Upper lobe of right lung (tissue), 1 donor: ENCODE data around the gene EIF3K. TPM values are rescaled to one million over a fixed set of nuclear protein-coding genes. Genes with fewer than 3 reads are reported as not detected.

ENCODE experiments used
- ATAC-seq: fragments of 200-7000 bp; cut with Tn5 transposase; one replicate; pipeline ENCODE4 v1.9.1; 2020; ENCODE audit warnings: mild to moderate bottlenecking, moderate library complexity
- DNase-seq: peaks from one replicate; pipeline ENCODE4 v3.0.0-alpha.2; 2020
- H3K27ac ChIP-seq: fragments of 200-600 bp; one replicate; pipeline ENCODE4 v1.8.0; 2022
- H3K27me3 ChIP-seq: fragments of 200-600 bp; one replicate; pipeline ENCODE4 v1.8.0; 2022; ENCODE audit warnings: mild to moderate bottlenecking
- H3K36me3 ChIP-seq: fragments of 200-600 bp; one replicate; pipeline ENCODE4 v1.8.0; 2022
- H3K4me1 ChIP-seq: fragments of 200-600 bp; one replicate; pipeline ENCODE4 v1.8.0; 2022
- H3K4me3 ChIP-seq: fragments of 200-600 bp; one replicate; pipeline ENCODE4 v1.8.0; 2022; ENCODE audit warnings: mild to moderate bottlenecking
- H3K9me3 ChIP-seq: fragments of 200-600 bp; one replicate; pipeline ENCODE4 v1.8.0; 2022
- intact Hi-C: fragments of 100-400 bp; cut with DNase I; formaldehyde crosslinking; loops from one replicate; pipeline ENCODE4 v1.11.0; 2022
- total RNA-seq: library from RNA; stranded (reverse); fragmentation: NEBNext Ultra II Directional; extraction: Animal tissue kit (Norgen Biotek cat#: 25700); gene quantifications from one replicate; pipeline ENCODE4 v1.2.1, GENCODE V29; 2021
- TF ChIP-seq, protein P1 (sequence below): fragments of 200-600 bp; IDR thresholded peaks from one replicate; pipeline ENCODE4 v1.8.0; 2022; ENCODE audit warnings: antibody characterized with exemption
- donor health status: DM: no; HTN: yes; CAD: no; lungs with severe emphysema.

The EIF3K gene
- total RNA-seq, 1 donor from 2014 or later, result 215 TPM

DNA sequence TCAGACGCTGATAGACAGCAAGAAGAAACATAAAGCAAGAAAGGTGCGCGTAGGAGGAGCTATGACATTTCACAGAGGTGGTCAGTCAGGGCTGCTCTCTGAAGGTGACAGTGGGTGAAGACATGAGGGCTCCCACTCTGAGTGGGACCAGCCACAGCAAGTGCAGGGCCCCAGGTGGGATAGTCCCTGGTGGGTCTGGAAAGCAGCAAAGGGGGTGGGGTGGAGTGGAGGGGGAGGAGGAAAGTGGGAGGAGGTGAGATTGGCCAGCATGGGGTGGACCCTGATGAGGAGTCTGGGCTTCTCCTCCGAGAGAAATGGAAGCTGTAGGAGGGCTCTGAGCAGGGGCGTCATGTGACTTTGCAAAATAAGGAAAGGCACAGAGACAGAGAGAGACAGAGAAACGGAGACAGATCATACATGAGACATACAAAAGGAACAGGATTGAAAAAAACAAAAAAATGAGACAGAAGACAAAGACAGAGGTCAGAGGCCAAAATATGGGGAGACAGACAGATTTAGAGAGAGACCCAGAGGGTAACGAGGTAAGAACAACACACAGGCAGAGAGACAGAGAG lies 3.9 kb upstream of the EIF3K start:
- Histone ChIP-seq H3K4me1 (peaks cover 15% of the 10 kb centered on the region), H3K9me3 (no peaks in the 10 kb centered on the region), H3K4me3 (no peak overlapping the region), H3K27me3 (no peaks in the 10 kb centered on the region), H3K36me3 (peaks cover under 1% of the 10 kb centered on the region), H3K27ac (no peak overlapping the region)
- intact Hi-C loops, result no loop called here
- TF ChIP-seq, protein P1, sequence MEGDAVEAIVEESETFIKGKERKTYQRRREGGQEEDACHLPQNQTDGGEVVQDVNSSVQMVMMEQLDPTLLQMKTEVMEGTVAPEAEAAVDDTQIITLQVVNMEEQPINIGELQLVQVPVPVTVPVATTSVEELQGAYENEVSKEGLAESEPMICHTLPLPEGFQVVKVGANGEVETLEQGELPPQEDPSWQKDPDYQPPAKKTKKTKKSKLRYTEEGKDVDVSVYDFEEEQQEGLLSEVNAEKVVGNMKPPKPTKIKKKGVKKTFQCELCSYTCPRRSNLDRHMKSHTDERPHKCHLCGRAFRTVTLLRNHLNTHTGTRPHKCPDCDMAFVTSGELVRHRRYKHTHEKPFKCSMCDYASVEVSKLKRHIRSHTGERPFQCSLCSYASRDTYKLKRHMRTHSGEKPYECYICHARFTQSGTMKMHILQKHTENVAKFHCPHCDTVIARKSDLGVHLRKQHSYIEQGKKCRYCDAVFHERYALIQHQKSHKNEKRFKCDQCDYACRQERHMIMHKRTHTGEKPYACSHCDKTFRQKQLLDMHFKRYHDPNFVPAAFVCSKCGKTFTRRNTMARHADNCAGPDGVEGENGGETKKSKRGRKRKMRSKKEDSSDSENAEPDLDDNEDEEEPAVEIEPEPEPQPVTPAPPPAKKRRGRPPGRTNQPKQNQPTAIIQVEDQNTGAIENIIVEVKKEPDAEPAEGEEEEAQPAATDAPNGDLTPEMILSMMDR, result no peak
- DNase-seq, result no peak
- ATAC-seq, result no peak

DNA sequence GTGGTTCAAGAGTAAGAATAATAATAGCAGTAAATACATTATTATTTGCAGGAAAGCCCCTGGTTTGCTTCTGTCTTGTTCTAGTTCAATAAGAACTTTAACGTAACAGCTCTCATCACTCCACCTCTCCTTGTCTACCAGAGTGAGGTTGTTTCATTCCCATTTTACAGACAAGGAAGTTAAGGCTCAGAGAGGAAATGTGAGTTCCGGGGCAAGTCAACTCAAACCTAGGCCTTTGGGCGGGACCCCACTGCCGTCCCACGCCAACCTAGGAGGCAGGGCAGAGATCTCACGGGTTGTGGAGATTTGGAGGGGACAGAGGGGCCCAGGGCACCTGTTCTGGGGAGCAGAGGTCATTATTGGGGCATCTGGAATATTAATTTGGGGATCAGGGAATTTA lies 2.7 kb upstream of the EIF3K start:
- Histone ChIP-seq H3K4me1 (peaks cover 19% of the 10 kb centered on the region), H3K27ac (no peak overlapping the region), H3K27me3 (no peaks in the 10 kb centered on the region), H3K4me3 (no peak overlapping the region), H3K9me3 (no peaks in the 10 kb centered on the region), H3K36me3 (peaks cover 12% of the 10 kb centered on the region)
- DNase-seq (no peak), ATAC-seq (no peak)
- intact Hi-C loops, result no loop called here
- TF ChIP-seq, protein P1, result no peak

DNA sequence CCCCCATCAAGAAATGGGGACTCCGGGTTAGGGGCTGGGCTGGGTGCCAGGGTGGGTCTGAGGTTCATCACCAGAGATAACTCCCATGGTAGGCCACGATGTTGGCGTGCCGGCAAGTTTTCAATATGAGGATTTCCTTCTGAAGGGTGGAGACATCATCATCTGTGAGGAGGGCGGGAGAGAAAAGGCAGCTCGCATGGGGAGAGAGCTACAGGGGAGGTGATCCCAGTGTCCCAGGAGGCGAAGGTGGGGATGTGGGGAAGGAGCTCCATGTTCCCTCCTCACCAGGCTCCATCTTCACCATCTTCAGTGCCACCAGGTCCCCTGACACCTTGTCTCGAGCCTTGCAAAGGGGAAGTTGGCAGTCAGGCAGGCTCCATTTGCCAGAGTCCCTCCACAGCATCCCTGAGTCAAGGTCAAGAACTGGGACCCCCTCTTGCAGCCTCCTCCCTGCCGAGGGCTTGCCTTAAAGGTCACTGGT lies 1.7 kb upstream of the EIF3K start:
- TF ChIP-seq, protein P1, result no peak
- peak overlapping the region; percentile 84 for H3K27ac ChIP-seq
- ATAC-seq (no peak), DNase-seq (no peak)
- H3K36me3 ChIP-seq, result peaks cover 23% of the 10 kb centered on the region
- H3K27me3 ChIP-seq, result no peaks in the 10 kb centered on the region
- no peaks in the 10 kb centered on the region for H3K9me3 ChIP-seq
- intact Hi-C loops, result no loop called here
- H3K4me3 ChIP-seq, result peak overlapping the region; percentile 82
- peaks cover 19% of the 10 kb centered on the region for H3K4me1 ChIP-seq

DNA sequence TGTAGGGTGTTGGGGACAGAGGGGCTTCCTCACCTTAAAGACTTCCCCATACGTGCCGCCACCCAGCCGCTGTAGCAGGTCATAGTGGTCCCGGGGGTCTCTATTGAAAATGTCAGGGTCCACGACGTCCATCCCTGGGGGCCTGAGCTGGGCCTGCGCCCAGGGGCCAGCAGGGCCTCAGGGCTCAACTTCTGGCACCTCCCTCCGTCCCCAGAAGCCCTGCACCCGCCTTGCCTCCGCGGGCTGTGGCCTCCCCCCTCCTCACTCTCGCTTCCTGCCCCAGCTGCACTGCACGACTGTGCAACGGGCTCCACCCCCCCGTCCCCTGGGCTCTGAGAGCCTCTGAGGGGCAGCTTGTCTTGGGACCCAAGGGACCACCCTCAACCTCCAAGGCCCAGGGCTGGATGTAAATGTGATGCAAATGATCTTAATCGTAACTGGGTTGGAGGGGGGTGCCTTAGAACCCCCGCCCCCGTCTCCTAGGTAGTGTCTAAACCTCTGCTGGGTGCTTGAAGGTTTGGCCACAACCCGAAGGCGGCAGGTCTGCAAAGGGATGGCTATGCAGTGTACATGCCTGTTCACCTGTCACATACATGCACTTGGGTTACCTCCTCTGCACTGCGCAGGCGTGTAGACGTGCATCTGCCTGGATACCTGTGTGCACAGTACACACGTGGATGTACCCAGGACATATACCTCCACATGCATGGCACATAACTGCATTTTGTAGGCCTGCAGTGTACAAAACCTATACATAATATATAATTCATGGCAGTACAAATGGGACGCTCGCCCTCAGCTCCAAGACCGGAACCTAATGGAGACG lies 1.0 kb upstream of the EIF3K start, which contains the start of gene MAP4K1:
TSS of gene MAP4K1 (minus strand) at position 190 of the 826 bp plus-strand sequence. CDS start at position 132, 58 bp downstream.
- ATAC-seq, result peak; percentile 13
- intact Hi-C loops, result no loop called here
- Histone ChIP-seq H3K27me3 (no peaks in the 10 kb centered on the region), H3K9me3 (no peaks in the 10 kb centered on the region), H3K4me3 (peak within 1 kb of the TSS; percentile 82), H3K4me1 (peaks cover 19% of the 10 kb centered on the region), H3K36me3 (peaks cover 27% of the 10 kb centered on the region), H3K27ac (peak within 1 kb of the TSS; percentile 84)
- DNase-seq, result peak; percentile 74
- TF ChIP-seq, protein P1, result no peak

DNA sequence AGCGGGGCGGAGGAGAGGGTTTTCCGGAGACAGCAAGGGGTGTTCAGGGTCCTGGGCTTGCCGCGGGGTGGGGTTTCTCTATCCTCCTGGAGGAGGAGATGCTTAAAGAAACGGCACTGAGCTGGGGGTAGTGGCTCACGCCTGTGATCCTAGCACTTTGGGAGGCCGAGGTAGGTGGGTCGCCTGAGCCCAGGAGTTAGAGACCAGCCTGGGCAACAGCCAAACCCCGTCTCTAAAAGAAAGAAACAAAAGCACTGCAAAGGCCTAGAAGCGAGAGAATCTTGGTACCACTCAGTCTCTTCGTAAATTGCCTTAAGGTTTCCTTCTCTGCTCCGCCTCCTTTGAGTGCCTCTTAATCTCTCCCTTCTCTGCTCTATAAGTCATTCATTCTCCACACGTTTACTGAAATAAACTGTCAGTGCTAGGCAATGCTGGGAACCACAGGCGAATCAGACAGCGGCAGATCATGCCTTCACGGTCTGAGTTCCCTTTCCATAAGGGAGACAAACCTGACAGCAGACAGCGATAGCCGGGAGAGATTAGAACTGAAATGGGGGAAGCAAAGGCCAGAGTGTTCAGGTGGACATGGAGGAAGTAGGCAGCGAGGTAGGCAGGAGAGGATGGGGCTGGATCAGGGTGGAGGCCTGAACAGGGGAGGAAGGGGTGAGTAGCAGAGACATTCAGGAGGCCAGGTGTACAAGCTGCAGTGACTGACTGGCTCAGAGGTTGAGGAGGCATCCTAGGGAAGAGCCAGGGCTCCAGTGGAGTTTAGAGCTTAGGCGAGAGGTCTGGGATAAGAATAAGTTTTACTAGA lies 580 bp downstream of the EIF3K start:
- Histone ChIP-seq H3K4me3 (peak overlapping the region; percentile 82), H3K27me3 (no peaks in the 10 kb centered on the region), H3K36me3 (peaks cover 42% of the 10 kb centered on the region), H3K9me3 (no peaks in the 10 kb centered on the region), H3K27ac (peak overlapping the region; percentile 84), H3K4me1 (peaks cover 19% of the 10 kb centered on the region)
- TF ChIP-seq, protein P1, result no peak
- ATAC-seq (no peak), DNase-seq (no peak)
- intact Hi-C loops, result no loop called here
